Mesenchymal stem cell (in vitro differentiated cells and primary cell): ENCODE results near the gene TAF13. TPM values are rescaled to one million over a fixed set of nuclear protein-coding genes. Genes with fewer than 3 reads are reported as not detected.

Experiments used
- DNase-seq: peaks from one replicate; pipeline ENCODE4 v3.0.0-alpha.2; 2013
- H2AFZ ChIP-seq: one replicate; pipeline ENCODE4 v1.6.1; 2013; ENCODE audit warnings: low read depth, mild to moderate bottlenecking, control low read depth, inconsistent platforms, low read length, moderate library complexity
- H2AK5ac ChIP-seq: 2 replicates; pipeline ENCODE4 v1.6.1; 2013; ENCODE audit warnings: low read length, moderate library complexity, mild to moderate bottlenecking, inconsistent platforms; ENCODE audit not compliant: severe bottlenecking
- H2BK120ac ChIP-seq: one replicate; pipeline ENCODE4 v1.6.1; 2013; ENCODE audit warnings: low read depth, mild to moderate bottlenecking, inconsistent platforms, low read length, moderate library complexity
- H2BK12ac ChIP-seq, 2 experiments: one replicate each; pipeline ENCODE4 v1.6.1; 2013; ENCODE audit warnings: inconsistent platforms in 2 of 2, low read length in 2 of 2, mild to moderate bottlenecking in 2 of 2, moderate library complexity in 2 of 2, control low read depth in 1 of 2
- H2BK15ac ChIP-seq: one replicate; pipeline ENCODE4 v1.6.1; 2013; ENCODE audit warnings: mild to moderate bottlenecking, low read depth, inconsistent platforms; ENCODE audit not compliant: poor library complexity, severe bottlenecking
- H2BK5ac ChIP-seq: 2 replicates; pipeline ENCODE4 v1.6.1; 2013; ENCODE audit warnings: low read depth, mild to moderate bottlenecking, low read length, control low read depth, inconsistent platforms; ENCODE audit not compliant: poor library complexity, severe bottlenecking
- H3K14ac ChIP-seq, 2 experiments: one replicate each; pipeline ENCODE4 v1.6.1; 2013; ENCODE audit warnings: inconsistent platforms in 2 of 2, low read length in 2 of 2, control low read depth in 1 of 2, mild to moderate bottlenecking in 1 of 2, moderate library complexity in 1 of 2
- H3K18ac ChIP-seq, 2 experiments: one replicate each; pipeline ENCODE4 v1.6.1; 2013; ENCODE audit warnings: inconsistent platforms in 2 of 2, low read length in 2 of 2, control low read depth in 1 of 2, low read depth in 1 of 2, mild to moderate bottlenecking in 1 of 2
- H3K23ac ChIP-seq, 2 experiments: one replicate each; pipeline ENCODE4 v1.6.1; 2013; ENCODE audit warnings: inconsistent platforms in 2 of 2, low read length in 2 of 2, mild to moderate bottlenecking in 2 of 2, moderate library complexity in 2 of 2, control low read depth in 1 of 2
- H3K27ac ChIP-seq: 2 replicates; pipeline ENCODE4 v1.5.1; 2013; ENCODE audit warnings: mild to moderate bottlenecking, moderate library complexity, low read length, control low read depth, inconsistent platforms; ENCODE audit not compliant: poor library complexity, severe bottlenecking
- H3K27me3 ChIP-seq, 2 experiments: 2 replicates each; pipeline versions ENCODE4 v1.6.1 to v1.7.0; 2013; ENCODE audit warnings: low read length in 2 of 2, mild to moderate bottlenecking in 2 of 2, moderate library complexity in 2 of 2, control low read depth in 1 of 2, inconsistent platforms in 1 of 2; ENCODE audit not compliant: control insufficient read depth in 1 of 2, insufficient read depth in 1 of 2
- H3K36me3 ChIP-seq, 2 experiments: 2 replicates each; pipeline versions ENCODE4 v1.6.1 to v1.7.0; 2013; ENCODE audit warnings: low read length in 2 of 2, control low read depth in 1 of 2, inconsistent platforms in 1 of 2, low read depth in 1 of 2, mild to moderate bottlenecking in 1 of 2; ENCODE audit not compliant: insufficient read depth in 2 of 2, control insufficient read depth in 1 of 2
- H3K4ac ChIP-seq, 2 experiments: one replicate each; pipeline ENCODE4 v1.6.1; 2013; ENCODE audit warnings: inconsistent platforms in 2 of 2, low read length in 2 of 2, mild to moderate bottlenecking in 2 of 2, moderate library complexity in 2 of 2, control low read depth in 1 of 2, low read depth in 1 of 2
- H3K4me1 ChIP-seq: 2 replicates; pipeline ENCODE4 v1.6.1; 2013; ENCODE audit warnings: low read depth, low read length, control low read depth; ENCODE audit not compliant: control insufficient read depth, insufficient read depth
- H3K4me2 ChIP-seq: 2 replicates; pipeline ENCODE4 v1.6.1; 2013; ENCODE audit warnings: low read length, mild to moderate bottlenecking, inconsistent platforms; ENCODE audit not compliant: poor library complexity, severe bottlenecking
- H3K4me3 ChIP-seq, 2 experiments: 2 replicates each; pipeline versions ENCODE4 v1.5.1 to v1.7.0; 2013; ENCODE audit warnings: low read length in 2 of 2, mild to moderate bottlenecking in 2 of 2, control low read depth in 1 of 2, low read depth in 1 of 2; ENCODE audit not compliant: insufficient read depth in 1 of 2
- H3K79me1 ChIP-seq: replicated peaks from 2 replicates; pipeline ENCODE4 v1.6.1; 2013; ENCODE audit warnings: mild to moderate bottlenecking, control low read depth, low read length, inconsistent platforms; ENCODE audit not compliant: poor library complexity, severe bottlenecking
- H3K9ac ChIP-seq: 2 replicates; pipeline ENCODE4 v1.7.0; 2013; ENCODE audit warnings: mild to moderate bottlenecking, low read length, moderate library complexity
- H3K9me3 ChIP-seq: 2 replicates; pipeline ENCODE4 v1.7.0; 2013; ENCODE audit warnings: mild to moderate bottlenecking, low read length; ENCODE audit not compliant: control insufficient read depth
- H4K8ac ChIP-seq: one replicate; pipeline ENCODE4 v1.6.1; 2013; ENCODE audit warnings: inconsistent platforms, mild to moderate bottlenecking, low read length, moderate library complexity
- H4K91ac ChIP-seq: one replicate; pipeline ENCODE4 v1.6.1; 2013; ENCODE audit warnings: mild to moderate bottlenecking, low read length, inconsistent platforms
- WGBS: methylation state at CpG from one replicate; pipeline ENCODE4 v1.1.7; 2013; ENCODE audit warnings: mixed read lengths; 5-methylcytosine and 5-hydroxymethylcytosine counted together
- polyA plus RNA-seq, 2 experiments: library from polyadenylated mRNA; stranded (reverse); fragments of 200-250 nt; gene quantifications; one replicate each; pipeline ENCODE4 v1.2.3, GENCODE V29; 2013

TAF13 gene, protein sequence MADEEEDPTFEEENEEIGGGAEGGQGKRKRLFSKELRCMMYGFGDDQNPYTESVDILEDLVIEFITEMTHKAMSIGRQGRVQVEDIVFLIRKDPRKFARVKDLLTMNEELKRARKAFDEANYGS
- 81.2 TPM for polyA plus RNA-seq (2013, experiment 1 of 2)
- polyA plus RNA-seq (2013, experiment 2 of 2): 92.6 TPM

DNA sequence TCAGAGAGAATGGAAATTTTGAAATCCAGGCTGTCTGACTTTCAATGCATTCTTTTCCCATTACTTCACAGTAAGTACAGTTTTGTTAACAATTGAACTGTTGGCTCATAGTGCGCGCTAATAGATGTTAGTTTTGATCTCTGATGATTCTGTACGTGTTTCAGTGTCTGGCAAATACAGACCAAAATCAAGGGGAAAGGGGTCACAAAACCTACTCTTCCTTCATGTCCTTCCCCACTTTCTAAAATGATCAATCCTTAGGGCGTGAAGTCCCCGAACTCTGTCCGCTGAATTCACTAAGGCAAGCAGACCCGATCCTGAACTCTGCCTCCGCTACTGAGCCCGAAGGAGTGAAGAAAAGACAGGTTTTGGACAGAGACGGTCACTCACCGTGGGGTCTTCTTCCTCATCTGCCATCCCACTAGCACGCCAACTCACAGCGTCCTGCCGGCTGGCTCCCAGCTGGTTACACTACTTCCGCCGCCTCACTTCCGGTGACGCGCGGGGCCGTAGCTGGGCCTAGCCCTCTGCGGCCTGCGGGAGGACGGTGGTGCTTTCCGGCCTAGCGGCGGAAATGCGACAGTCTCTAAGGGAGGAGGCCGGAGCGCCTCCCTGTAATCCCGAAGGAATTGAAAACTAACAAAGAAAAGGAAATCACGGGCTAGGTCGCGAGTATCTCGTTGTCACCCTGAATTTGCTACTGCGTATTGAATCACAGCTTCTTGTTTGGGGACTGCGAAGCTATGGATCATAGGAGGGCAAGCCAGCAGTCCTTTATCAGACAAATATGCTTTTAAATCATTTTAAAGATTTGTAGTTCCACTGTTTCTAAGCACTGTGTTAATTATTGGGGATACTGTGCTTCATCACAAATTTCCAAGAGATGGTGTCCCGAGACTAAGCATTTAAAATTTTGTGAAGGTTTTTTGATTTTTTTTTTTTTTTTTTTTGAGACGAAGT, at the start of gene TAF13:
TSS of gene TAF13 (minus strand) at position 473 of the 960 bp plus-strand sequence. CDS start at position 417, 56 bp downstream.
- Histone ChIP-seq H3K9ac (peak within 1 kb of the TSS; percentile 99), H3K14ac (peak within 1 kb of the TSS in 1 of 2 experiments; percentile 59), H3K27me3 (no peaks in the 10 kb centered on the region), H2BK5ac (no peak within 1 kb of the TSS), H3K4ac (peak within 1 kb of the TSS; percentile 70 to 90), H2BK120ac (no peak within 1 kb of the TSS), H4K91ac (peak within 1 kb of the TSS; percentile 34), H3K79me1 (no peaks in the 10 kb centered on the region), H2AFZ (no peak within 1 kb of the TSS), H4K8ac (peak within 1 kb of the TSS; percentile 94), H3K4me1 (peaks cover 9% of the 10 kb centered on the region), H3K9me3 (no peaks in the 10 kb centered on the region), H2AK5ac (no peak within 1 kb of the TSS), H3K27ac (peak within 1 kb of the TSS; percentile 90), H3K36me3 (peaks cover 18 to 22% of the 10 kb centered on the region in 2 experiments), H2BK12ac (no peak within 1 kb of the TSS), H3K23ac (no peak within 1 kb of the TSS), H3K4me2 (peak within 1 kb of the TSS; percentile 51), H3K4me3 (peak within 1 kb of the TSS; percentile 70 to 97), H2BK15ac (no peak within 1 kb of the TSS), H3K18ac (peak within 1 kb of the TSS; percentile 81 to 86)
- peak; percentile 98 for DNase-seq
- WGBS: 6% methylated on average over 36 of the region's 39 CpGs

DNA sequence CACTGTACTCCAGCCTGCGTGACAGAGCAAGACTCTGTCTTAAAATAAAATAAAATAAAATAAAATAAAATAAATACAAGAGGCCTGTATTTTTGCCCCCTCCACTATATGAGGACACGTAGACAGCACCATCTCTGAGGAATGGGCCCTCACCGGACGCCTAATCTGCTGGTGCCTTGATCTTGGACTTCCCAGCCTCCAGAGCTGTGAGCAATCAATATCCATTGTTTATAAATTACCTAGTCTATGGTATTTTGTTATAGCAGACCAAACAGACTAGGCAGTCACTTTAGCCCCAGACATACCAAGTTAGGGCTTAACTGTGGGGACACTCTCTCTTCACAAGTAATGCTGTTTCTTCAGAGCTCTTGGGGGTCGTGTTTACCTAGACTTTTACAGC, 44.6 kb upstream of the TAF13 start:
- H3K9me3 ChIP-seq: no peaks in the 10 kb centered on the region
- H3K27ac ChIP-seq: no peak overlapping the region
- H2BK15ac ChIP-seq: no peak overlapping the region
- no peak for DNase-seq
- no peak overlapping the region for H3K18ac ChIP-seq
- no peak overlapping the region for H4K8ac ChIP-seq
- H3K4me1 ChIP-seq: no peaks in the 10 kb centered on the region
- no peak overlapping the region for H2AFZ ChIP-seq
- no peak overlapping the region for H3K23ac ChIP-seq
- no peaks in the 10 kb centered on the region for H3K36me3 ChIP-seq
- no peak overlapping the region for H2BK12ac ChIP-seq
- H3K79me1 ChIP-seq: no peaks in the 10 kb centered on the region
- no peak overlapping the region for H2AK5ac ChIP-seq
- no peak overlapping the region for H2BK5ac ChIP-seq
- no peak overlapping the region for H3K4me2 ChIP-seq
- 91% methylated on average over 5 of the region's 5 CpGs for WGBS
- H3K9ac ChIP-seq: no peak overlapping the region
- no peak overlapping the region for H2BK120ac ChIP-seq
- H3K4me3 ChIP-seq: no peak overlapping the region
- H3K4ac ChIP-seq: no peak overlapping the region
- no peak overlapping the region for H3K14ac ChIP-seq
- peaks cover 0 to 17% of the 10 kb centered on the region in 2 experiments for H3K27me3 ChIP-seq
- H4K91ac ChIP-seq: no peak overlapping the region

GRCh38 chr1:109118089-109118488, 42.3 kb upstream of the TAF13 start:
- H3K23ac ChIP-seq: no peak overlapping the region
- H3K4me1 ChIP-seq: peaks cover 11% of the 10 kb centered on the region
- H3K4ac ChIP-seq: no peak overlapping the region
- no peaks in the 10 kb centered on the region for H3K79me1 ChIP-seq
- no peak overlapping the region for H2AFZ ChIP-seq
- H3K18ac ChIP-seq: no peak overlapping the region
- H2AK5ac ChIP-seq: no peak overlapping the region
- H3K9me3 ChIP-seq: no peaks in the 10 kb centered on the region
- no peak overlapping the region for H3K9ac ChIP-seq
- no peak overlapping the region for H4K8ac ChIP-seq
- no peak overlapping the region for H2BK12ac ChIP-seq
- H2BK5ac ChIP-seq: no peak overlapping the region
- H3K14ac ChIP-seq: no peak overlapping the region
- H2BK120ac ChIP-seq: no peak overlapping the region
- 97% methylated on average over 3 of the region's 3 CpGs for WGBS
- no peak overlapping the region for H2BK15ac ChIP-seq
- H3K36me3 ChIP-seq: no peaks in the 10 kb centered on the region
- no peak overlapping the region for H3K4me2 ChIP-seq
- H3K27me3 ChIP-seq: peaks cover 13 to 36% of the 10 kb centered on the region in 2 experiments
- no peak overlapping the region for H4K91ac ChIP-seq
- no peak overlapping the region for H3K27ac ChIP-seq
- no peak for DNase-seq
- H3K4me3 ChIP-seq: no peak overlapping the region

DNA sequence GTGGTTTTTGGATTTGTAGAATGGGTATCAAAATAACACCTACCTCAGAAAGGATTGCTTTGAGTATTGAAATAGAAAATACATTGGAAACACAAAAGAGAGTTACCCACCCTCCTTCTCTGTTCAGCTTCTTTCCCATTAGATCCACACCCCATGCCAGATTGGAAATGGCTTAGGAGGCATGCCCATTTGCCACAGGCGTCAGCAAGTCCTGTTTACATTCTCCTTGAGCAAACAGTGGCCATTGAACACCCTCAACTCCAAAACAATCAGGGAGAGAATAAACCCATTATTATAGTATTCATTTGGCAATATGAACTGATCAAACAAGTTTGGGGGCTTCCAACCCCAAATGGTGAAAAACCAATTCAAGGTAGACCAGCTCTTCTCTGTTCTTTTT, 40.5 kb upstream of the TAF13 start:
- H3K4me3 ChIP-seq: no peak overlapping the region
- H3K79me1 ChIP-seq: no peaks in the 10 kb centered on the region
- no peak overlapping the region for H2BK15ac ChIP-seq
- H2AFZ ChIP-seq: no peak overlapping the region
- H2BK5ac ChIP-seq: no peak overlapping the region
- no peak overlapping the region for H3K27ac ChIP-seq
- H3K14ac ChIP-seq: no peak overlapping the region
- peaks cover 19% of the 10 kb centered on the region for H3K4me1 ChIP-seq
- H3K27me3 ChIP-seq: peaks cover 16 to 47% of the 10 kb centered on the region in 2 experiments
- no peak overlapping the region for H4K91ac ChIP-seq
- DNase-seq: no peak
- no peak overlapping the region for H3K9ac ChIP-seq
- no peak overlapping the region for H3K23ac ChIP-seq
- no peak overlapping the region for H4K8ac ChIP-seq
- H2BK120ac ChIP-seq: no peak overlapping the region
- H2BK12ac ChIP-seq: no peak overlapping the region
- no peak overlapping the region for H3K4me2 ChIP-seq
- H3K4ac ChIP-seq: no peak overlapping the region
- no peaks in the 10 kb centered on the region for H3K36me3 ChIP-seq
- H3K9me3 ChIP-seq: no peaks in the 10 kb centered on the region
- no peak overlapping the region for H2AK5ac ChIP-seq
- no CpG with 5 or more reads among the region's 1 CpG for WGBS
- H3K18ac ChIP-seq: no peak overlapping the region
